AG20443 (cell line): Measurements from ENCODE around the gene LEKR1.

Source experiments
- DNase-seq: peaks from one replicate; pipeline ENCODE4 v3.0.0; 2012; ENCODE audit warnings: low spot score, mixed read lengths

Gene LEKR1

DNA sequence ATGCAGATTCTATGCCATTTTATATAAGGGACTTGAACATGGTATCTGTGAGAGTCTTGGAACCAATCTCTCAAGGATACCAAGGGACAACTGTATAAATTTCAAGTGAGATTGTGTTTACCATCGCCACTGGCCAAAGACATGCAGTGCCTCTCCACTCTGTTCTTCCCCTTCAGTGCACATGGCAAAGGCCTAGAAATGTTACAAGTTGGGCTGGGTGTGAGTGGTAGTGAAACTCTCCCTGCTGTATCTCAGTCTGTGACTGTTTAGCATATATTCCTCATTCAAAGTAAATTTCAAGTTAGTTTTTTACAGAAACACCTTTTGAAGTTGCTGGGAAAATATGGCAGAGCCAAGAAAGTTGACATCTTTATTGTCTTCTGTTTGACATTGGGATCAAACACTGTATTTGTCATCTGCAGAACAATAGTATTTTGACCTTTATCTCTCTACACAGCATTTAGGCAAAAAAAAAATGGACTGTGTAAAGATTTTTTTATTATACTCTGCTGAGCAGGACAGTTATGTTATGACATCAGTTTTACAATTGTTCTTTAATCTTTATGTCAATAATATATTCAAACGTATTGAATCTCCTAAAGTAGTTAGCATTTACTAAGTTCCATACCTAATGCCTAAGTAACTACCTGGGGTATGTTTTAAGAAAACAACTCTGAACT lies 232.4 kb downstream of the LEKR1 start:
- no peak for DNase-seq

DNA sequence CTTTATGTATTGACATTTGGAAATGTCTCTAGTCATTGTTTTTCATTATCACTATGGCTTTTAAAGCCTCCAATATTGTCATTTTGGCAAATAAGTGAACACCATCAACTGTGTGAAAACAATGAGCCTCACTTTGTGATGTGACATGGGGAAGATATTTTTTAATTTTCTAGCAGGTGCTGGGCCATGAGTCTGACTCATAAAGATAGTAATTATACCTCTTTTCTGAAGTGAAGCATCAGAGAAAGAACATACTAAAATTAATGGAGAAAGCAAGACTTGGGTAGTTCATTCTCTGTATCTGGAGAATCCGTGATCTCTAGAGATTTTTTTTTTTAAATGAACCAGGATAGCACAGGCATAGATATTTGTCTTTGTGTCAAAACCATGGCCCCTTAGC lies 233.0 kb downstream of the LEKR1 start:
- no peak for DNase-seq

DNA sequence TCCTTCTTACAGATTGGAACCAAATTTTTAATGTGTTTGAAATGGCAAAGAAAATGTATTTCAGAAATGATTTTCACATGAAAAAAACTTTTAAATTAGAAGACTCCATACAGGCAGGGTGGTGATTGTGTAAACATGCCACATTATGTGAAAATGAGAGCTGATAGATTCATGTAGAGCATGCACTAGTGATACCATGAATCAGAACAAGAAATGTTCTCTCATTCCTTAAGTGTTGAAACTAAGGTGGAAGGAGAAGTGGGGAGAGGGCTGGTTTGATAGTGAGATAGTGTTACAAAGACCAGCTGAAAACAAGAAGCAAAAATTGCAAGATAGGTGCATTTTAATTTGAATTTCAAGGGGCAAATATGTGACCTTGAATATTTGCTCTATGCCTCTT lies 233.5 kb downstream of the LEKR1 start:
- DNase-seq, result no peak

DNA sequence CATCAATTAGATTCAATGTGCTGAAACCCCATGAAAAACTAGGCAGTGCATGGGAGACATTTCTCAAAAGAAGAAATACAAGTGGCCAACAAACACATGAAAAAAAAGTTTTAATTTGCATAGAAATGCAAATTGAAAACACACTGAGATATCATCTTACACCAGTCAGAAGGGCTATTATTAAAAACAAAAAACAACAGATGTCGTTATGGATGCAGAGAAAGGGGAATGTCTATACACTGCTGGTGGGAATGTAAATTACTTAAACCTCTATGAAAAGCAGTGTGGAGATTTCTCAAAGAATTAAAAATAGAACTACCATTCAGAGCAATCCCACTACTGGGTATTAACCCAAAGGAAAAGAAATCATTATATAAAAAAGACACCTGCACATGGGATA lies 235.1 kb downstream of the LEKR1 start:
- no peak for DNase-seq

DNA sequence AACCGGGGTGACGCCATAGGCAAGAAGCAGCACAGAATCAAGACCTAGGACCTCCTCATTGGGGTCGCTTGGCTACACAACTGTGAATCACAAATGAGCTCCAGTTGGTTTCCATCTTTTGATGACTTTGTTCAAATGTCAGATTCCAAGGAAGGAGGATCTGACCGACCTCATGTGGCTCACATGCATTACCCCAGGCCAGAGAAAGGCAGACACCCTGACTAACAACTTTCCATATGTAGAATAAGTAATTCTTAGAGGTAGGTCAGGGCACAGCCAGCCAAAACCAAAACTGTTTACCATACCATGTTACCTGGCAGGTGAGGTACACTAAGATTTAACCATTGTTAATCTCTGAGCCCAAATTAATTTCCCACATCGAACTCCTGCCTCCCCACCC lies 237.3 kb downstream of the LEKR1 start:
- DNase-seq, result no peak

DNA sequence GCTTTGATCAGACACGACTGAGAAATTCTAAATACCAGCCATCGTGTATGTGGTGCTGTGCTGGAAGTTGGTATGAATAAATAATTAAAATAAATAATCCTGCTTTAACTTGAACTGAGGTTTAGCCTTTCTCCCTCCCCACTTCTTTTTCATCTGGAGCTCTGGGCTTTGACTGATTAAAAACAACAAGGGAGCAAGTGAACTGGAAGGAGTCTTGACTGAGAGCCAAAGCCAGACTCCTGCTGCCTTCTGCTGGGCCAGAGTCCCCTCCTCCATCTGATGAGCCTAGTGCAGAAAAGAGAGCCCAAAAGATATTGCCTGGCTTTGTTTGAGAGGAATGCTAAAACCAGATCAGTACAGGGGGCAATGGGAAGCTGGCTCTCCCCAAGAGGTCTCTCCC lies 237.8 kb downstream of the LEKR1 start:
- no peak for DNase-seq

DNA sequence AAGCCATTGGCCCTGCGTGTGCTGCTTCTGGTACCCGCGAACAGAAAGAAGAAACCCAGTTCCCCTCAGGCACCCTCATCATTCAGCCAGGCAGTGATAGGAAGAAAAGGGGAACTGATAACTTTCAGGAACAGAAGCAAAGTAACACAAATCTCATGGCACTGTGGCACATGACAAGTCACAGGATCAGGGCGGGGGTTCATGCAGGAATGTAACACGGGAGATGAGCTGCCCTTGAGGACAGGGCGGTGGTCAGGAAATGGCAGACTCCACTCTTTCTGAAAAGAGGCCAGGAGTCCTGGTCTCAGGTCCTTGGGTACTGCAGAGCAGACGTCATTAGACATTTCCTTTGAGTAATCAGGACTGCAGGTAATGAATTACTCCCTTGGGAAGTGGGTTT lies 238.2 kb downstream of the LEKR1 start:
- DNase-seq, result no peak

DNA sequence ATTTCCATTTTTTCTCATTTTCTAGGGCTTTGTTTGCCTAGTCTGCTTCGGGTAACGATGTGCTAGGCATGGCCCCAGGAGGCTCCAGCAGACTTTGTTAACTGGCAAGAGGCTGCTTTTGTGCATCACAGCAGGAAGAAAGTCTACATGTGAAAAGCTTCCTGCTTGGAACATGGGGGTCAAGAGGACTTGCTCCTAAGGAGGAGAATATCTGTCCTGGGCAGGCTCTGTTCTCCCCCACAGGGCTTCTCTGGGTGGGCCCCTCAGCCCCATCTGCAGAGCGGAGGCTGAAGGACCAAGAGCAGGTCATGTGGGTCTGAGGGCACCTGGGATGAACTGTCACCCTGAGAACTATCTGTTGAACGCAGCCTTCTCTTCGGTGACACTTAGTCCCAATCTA lies 239.0 kb downstream of the LEKR1 start:
- no peak for DNase-seq

DNA sequence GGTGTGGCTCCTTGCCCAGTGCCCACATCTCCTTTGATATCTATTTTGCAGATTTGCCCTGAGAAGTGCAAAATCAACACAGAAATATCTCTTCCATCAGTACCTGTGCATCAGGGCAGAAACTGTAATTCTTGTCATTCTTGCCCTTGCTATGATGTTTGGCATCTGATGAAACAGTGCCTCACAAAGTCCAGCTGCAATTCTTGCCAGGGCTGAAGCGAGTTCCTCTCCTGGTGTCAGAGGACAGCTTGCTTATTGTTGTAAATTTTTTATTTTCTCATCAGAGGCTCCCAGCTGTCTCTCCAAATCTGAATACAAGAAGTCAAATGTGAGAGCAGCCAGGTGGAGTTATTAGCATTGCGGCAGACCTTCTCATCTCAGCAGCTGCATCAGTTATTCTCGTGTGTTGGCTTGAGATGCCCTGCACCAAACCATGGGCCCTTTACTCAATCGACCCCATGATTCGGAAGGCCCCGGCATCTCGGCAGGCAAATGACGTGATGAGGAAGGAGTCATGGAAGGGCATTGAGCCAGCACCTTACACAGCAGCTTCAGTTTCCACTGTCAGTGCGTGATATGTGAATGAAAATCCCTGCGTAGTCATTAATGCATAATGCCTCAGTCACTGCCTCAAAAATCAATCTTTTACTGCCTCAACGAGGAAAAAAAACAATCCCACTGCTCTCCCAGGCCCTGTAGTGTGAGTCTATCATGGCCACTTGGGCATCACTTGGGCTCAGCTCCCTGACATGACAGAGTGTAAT lies 240.4 kb downstream of the LEKR1 start:
- DNase-seq, result peak; percentile 76

DNA sequence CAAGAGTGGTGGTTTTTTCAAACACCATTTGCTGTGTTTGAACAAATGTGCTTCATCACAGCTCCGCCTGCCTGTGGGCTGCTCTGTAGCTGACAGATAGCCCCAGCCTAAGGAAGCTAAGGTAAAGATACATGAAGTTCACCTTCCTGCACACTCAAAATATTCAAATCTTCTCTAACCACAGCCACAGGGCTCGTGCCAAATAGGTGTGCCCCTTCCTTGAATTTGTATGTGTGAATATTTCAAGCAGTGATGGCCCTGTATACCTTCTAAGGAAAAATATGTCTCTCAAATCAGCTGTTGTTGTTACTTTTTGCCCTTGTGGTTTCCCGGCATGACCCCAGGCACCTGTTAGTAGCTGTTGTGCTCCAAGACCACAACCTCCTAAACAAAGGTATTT lies 241.0 kb downstream of the LEKR1 start:
- DNase-seq, result no peak

DNA sequence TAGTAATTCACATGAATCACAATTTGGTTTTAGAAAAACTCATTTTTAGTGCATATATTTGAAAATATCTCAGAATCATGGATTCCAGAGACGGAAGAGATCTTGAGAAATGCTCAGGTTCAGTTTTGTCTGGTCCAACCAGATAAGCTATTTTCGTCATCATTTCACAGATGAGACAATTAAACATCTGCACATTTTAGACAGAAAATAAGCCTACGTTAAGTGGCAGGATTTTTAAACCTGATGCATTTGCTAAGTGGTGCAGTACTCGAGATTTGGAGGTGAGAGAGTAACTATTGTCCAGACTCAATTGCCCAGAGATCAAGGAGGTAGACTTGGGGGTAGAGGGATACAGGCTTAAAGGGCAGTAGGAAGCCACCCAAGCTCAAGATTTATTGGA lies 243.3 kb downstream of the LEKR1 start:
- no peak for DNase-seq

DNA sequence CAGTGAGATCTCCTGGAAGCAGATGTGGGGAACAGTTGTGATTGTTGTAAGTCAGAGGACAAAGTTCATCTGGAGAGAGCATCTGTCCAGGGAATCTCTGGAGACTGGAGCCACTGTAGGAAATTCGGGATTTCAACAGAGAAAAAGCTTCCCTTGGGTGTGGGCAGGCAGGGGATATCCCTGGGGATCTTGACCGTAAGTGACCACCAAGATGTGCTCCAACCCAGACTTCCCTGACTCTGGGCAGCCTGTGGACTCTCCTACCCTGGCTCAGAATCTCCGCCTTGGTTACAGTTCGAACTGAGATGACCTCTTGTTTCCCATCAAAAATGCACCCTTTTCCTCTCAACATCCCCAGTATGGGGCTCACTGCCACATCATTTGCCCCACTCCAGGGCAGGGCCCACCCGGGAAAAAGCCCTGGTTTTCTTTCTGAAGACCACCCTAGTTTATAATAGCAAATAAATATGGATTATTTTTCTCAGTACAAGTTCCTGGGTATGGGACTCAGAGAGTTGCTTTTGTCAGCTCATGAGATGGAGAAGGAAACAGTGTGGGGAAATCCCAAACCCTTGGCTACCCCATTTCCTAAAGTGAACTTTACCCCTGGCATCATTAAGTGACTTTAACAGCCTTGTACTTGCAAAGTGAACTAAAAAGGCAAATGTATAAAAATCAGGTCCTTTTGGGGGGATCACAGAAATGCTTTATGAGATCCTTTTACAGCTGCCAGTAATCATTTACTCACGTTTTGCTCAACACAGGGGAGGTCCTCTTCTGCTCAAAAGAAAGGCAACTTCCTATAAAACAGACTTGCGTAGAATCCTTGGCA lies 243.9 kb downstream of the LEKR1 start:
- DNase-seq, result no peak

DNA sequence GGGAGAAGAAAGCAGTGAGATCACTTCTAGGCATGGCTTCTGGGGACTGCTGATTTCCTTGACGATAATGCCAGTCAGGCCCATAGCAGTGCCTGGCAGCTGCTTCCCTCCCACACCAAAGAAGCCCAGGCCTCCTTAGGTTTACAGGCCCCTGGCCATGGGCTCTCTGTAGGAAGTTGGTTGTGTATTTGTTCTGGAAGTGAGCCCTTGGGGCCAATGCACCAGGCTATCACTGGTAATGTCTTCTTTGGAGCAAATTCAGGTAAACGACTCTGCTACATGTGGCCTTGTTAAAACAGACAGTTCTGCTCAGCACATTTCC lies 244.5 kb downstream of the LEKR1 start:
- DNase-seq, result peak; percentile 41

DNA sequence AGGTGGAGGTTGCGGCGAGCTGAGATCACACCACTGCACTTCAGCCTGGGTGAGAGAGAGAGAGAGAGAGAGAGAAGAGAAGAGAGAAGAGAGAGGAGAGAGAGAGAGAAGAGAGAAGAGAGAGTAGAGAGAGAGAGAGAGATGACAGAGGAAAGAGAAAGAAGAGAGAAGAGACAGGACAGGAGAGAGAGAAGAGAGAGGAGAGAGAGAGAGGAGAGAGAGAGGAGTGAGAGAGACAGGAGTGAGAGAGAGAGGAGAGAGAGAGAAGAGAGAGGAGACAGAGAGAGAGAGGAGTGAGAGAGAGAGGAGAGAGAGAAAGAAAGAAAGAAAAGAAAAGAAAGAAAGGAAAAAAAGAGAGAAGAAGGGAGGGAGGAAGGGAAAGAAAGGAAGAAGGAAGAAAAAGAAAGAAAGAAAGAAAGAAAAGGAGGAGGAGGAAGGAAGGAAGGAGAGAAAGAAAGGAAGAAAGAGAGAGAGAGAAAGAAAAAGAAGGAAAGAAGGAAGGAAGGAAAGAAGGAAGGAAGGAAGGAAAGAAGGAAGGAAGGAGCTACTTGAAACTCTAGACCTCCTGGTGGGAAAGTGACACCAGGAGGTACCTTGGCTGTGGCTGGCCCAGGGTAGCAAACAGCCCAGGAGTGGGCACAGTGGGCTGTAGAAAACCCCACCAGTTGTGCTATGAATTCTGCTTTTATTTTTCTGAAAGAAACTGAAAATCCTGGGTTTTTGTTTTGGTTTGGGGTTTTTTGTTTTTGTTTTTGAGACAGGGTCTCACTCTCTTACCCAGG lies 245.8 kb downstream of the LEKR1 start:
- no peak for DNase-seq

DNA sequence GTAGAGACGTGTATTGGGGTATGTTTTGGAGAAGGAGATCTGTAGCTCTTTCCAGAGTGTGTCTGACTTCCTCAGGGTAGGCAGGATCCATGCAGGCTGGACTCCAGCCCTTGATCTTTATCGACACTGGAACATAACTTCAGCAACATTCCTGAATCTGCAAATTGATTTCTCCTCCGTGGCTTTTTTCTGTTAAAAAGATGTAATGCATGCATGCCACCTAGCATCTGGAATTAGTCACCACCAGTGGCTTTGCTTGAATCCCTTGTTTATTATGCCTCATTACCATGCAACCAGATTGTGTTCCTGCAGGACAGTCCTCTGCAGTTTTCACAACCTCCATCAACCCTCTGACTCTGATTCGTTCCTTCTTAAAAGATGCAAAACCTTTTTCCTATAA lies 247.7 kb downstream of the LEKR1 start:
- peak; percentile 82 for DNase-seq

DNA sequence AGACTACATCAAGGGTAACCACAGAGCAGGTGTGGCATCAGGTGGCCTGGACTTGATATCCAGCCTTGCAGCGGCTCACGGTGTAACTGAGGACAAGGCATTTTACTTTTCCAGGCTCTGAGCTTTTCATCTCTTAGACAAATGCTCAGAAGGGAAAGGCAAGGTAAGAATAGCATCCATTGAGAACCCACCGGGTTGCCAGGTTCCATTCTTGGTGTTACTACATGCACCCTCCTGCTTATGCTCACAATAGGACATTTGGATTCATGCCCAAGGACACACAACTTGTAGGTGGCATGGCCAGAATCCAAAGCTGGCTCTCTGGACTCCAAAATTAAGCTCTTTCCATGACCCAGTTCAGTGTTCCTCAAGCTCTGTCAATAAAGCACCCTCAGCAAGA lies 248.3 kb downstream of the LEKR1 start:
- no peak for DNase-seq

DNA sequence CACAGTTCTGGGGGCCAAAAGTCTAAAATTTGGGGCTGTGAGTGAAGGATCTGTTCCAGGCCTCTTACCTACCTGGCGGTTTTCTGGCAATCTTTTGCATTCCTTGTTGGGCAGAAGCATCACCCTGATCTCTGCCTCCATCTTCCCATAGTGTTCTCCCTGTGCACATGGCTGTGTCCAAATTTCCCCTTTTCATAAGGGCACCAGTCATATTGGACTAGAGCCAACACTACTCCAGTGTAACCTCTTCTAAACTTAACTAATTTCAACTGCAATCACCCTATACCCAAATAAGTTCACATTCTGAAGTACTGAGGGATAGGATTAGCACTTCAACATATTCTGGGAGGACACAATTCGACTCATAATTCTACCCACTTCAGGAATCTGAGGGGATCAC lies 248.8 kb downstream of the LEKR1 start:
- DNase-seq, result no peak

DNA sequence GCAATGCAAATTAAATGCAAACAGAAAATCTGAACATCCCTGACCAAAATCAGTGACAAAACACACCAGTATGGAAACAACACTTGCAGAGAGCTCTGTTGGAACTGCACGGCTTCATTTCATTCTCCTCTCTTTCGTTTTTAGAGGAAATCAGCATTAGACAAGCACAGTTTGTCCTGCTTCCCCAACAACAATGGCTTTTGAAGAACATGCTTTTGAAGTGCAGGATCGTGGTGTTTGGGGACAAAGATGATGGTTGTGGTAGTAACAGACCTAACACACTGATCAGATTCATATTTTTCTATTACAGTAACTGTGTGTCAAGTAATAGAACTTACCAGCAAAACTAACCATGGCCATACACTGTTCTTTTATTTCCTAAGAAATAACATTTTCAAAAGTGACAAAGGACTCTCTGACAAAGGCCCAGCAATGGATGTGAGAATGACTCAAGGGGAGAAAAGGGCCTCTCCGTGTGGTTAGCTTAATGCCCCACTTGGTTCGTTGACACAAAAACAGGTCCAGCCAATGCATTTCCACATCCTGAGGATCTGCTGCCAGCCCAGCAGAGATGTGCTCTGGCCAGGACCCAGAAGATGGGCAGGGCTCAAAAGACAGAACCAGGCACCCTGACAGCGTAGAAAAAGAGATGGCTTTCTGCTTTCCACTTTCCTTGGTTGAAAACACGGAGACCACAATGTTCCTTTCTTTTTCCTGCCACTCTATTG lies 249.7 kb downstream of the LEKR1 start:
- DNase-seq, result peak; percentile 69

DNA sequence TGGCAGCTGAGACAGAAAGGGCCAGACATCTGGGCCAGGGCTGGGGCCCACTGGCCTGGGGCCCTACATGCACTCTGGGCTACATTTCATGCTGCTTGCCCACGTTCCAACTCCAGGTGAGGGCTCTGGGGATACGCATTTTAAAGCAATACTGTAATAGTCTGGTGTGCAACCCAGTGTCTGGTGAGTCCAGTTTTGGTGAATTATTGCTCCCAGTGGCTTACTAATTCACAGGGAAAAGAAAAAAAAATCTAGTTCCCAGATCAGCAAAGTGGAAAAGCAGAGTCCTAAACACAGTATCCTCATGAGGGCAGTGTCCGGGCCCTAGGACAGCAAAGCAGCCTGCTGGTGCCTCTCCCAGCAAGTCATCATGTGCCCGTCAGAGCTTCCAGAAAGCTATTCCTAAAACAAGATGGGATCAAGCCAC lies 251.4 kb downstream of the LEKR1 start:
- DNase-seq, result peak; percentile 65

DNA sequence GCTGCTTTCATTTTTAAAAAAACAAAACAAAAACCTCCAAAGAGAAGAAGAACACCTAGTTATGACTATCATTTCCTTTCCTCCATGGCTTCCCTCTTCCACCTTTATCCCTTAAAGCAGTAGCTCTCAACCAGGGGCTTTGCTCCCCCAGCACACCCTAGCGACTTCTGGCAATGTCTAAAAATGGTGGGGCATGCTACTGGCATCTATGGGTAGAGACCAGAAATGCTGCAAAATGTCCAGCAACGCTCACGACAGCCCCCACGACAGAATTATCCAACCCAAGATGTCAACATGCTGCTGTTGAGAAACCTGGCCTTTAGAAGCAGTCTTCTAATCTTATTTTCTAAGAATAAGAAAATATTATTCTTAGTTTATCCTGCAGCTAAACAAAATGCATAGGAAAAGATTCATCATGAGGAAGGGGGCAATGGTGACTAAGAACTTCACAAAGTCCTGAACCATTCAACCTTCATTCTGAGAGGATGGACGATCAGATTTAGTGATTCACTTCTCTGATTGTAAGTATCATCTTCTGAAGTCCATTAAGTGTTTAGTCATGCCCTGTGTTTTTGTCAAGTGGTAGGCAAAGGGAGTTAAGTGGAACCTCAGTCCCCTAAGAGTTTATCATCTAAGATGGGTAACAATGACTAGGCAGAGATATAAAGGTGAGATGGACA lies 252.1 kb downstream of the LEKR1 start:
- no peak for DNase-seq

DNA sequence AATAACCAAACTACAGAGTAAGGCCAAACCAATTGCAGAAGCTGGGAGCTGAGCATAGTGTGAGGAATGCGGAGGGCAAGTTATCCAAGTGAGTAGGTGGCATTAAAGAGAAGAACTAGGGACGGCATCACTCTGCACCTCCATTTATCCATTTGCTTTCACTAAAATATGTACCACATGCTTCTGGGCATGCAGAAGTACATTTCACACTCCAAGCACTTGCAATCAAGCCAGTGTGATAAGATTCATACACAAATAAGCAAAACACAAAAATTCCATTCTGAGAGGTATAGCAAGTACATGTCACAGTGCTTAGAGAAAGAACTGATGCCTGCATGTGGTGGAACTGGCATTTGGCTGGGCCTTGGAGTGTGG lies 252.6 kb downstream of the LEKR1 start:
- no peak for DNase-seq
